Activated CD8-positive, alpha-beta memory T cell treated with anti-CD3 and anti-CD28 coated beads for 48 hours (primary cell): ENCODE measurements around the gene INTS14.
"Not testable (repeated sequence)": the region's sequence is repeated elsewhere in the genome, so short reads cannot be mapped to it uniquely, and the experiment has no call there.

ENCODE experiments used
- DNase-seq, 3 experiments: peaks; one replicate each; pipeline ENCODE4 v3.0.0-alpha.2; 2020; ENCODE audit warnings: low read depth in 2 of 3, low spot score in 2 of 3

INTS14 gene

GRCh38 chr15:65631503-65631902 is 20.6 kb upstream of the INTS14 start:
- no peak for DNase-seq

GRCh38 chr15:65630760-65631159 is 19.8 kb upstream of the INTS14 start:
- no peak for DNase-seq

- DNase-seq: no peak
Observed at GRCh38 chr15:65629548-65629947, 18.6 kb upstream of the INTS14 start.

- DNase-seq: no peak
Observed at GRCh38 chr15:65626856-65627255, 15.9 kb upstream of the INTS14 start.

GRCh38 chr15:65623103-65623502 is 12.2 kb upstream of the INTS14 start:
- DNase-seq: no peak

- DNase-seq: no peak
Observed at GRCh38 chr15:65621638-65622037, 10.7 kb upstream of the INTS14 start, which contains the start of gene SLC24A1. Gene SLC24A1, plus strand, starts transcription at chr15:65621938. Its CDS starts 2,143 bp downstream, at chr15:65624081.

GRCh38 chr15:65620833-65621232 is 9.9 kb upstream of the INTS14 start:
- no peak for DNase-seq

GRCh38 chr15:65619626-65620290 is 8.8 kb upstream of the INTS14 start:
- no peak for DNase-seq

- no peak for DNase-seq
Observed at GRCh38 chr15:65618560-65619109, 7.7 kb upstream of the INTS14 start.

- not testable (repeated sequence) for DNase-seq
Observed at GRCh38 chr15:65615887-65616286, 5.0 kb upstream of the INTS14 start.

GRCh38 chr15:65612949-65613744 is 2.2 kb upstream of the INTS14 start:
- DNase-seq: no peak

- no peak for DNase-seq
Observed at GRCh38 chr15:65612616-65612946, 1.6 kb upstream of the INTS14 start.

GRCh38 chr15:65611888-65612615 is 1.1 kb upstream of the INTS14 start:
- DNase-seq: no peak

GRCh38 chr15:65603559-65603958 is 7.4 kb downstream of the INTS14 start:
- DNase-seq: no peak

GRCh38 chr15:65603134-65603533 is 7.8 kb downstream of the INTS14 start:
- no peak for DNase-seq

GRCh38 chr15:65599677-65600076 is 11.3 kb downstream of the INTS14 start:
- no peak for DNase-seq

- no peak for DNase-seq
Observed at GRCh38 chr15:65598468-65598867, 12.5 kb downstream of the INTS14 start.

GRCh38 chr15:65595960-65596359 is 15.0 kb downstream of the INTS14 start:
- DNase-seq: no peak

- DNase-seq: no peak
Observed at GRCh38 chr15:65587094-65587493, 23.8 kb downstream of the INTS14 start.

GRCh38 chr15:65584241-65584640 is 26.7 kb downstream of the INTS14 start:
- DNase-seq: no peak

- no peak for DNase-seq
Observed at GRCh38 chr15:65583701-65584100, 27.2 kb downstream of the INTS14 start.

- no peak for DNase-seq
Observed at GRCh38 chr15:65580287-65580686, 30.6 kb downstream of the INTS14 start.
